Skeletal muscle tissue (tissue), 4 donors: ENCODE measurements around the gene TRIM24. TPM values are rescaled to one million over a fixed set of nuclear protein-coding genes. Genes with fewer than 3 reads are reported as not detected.

ENCODE experiments used
- H3K27ac ChIP-seq: one replicate; pipeline ENCODE4 v1.7.0; 2013; ENCODE audit warnings: mild to moderate bottlenecking, low read depth, low read length, inconsistent platforms
- H3K27me3 ChIP-seq, 3 donors: one replicate each; pipeline ENCODE4 v1.7.0; 2013; ENCODE audit warnings: low read length in 3 of 3; ENCODE audit not compliant: control insufficient read depth in 3 of 3, insufficient read depth in 3 of 3
- H3K36me3 ChIP-seq, 3 donors: one replicate each; pipeline ENCODE4 v1.7.0; 2013; ENCODE audit warnings: low read length in 3 of 3; ENCODE audit not compliant: control insufficient read depth in 3 of 3, insufficient read depth in 3 of 3
- H3K4me1 ChIP-seq, 3 donors: one replicate each; pipeline ENCODE4 v1.7.0; 2013; ENCODE audit warnings: low read length in 3 of 3, mild to moderate bottlenecking in 3 of 3; ENCODE audit not compliant: control insufficient read depth in 3 of 3, insufficient read depth in 3 of 3
- H3K4me3 ChIP-seq, 3 donors: one replicate each; pipeline ENCODE4 v1.7.0; 2013; ENCODE audit warnings: low read length in 3 of 3
- H3K9ac ChIP-seq, 3 donors: one replicate each; pipeline ENCODE4 v1.7.0; 2013; ENCODE audit warnings: low read length in 3 of 3, mild to moderate bottlenecking in 3 of 3, moderate library complexity in 2 of 3, low read depth in 1 of 3
- H3K9me3 ChIP-seq, 3 donors: one replicate each; pipeline ENCODE4 v1.7.0; 2013; ENCODE audit warnings: low read length in 3 of 3; ENCODE audit not compliant: control insufficient read depth in 3 of 3
- total RNA-seq: library from RNA; depleted of rRNA; stranded (reverse); fragments of >200 nt; gene quantifications from one replicate; pipeline ENCODE4 v1.2.3, GENCODE V29; 2014
- donor health status: Osteomylitis.

TRIM24 gene
- total RNA-seq, 1 donor from 2014 or later, result 6.8 TPM

GRCh38 chr7:138565071-138565450 lies 105.0 kb downstream of the TRIM24 start:
- Histone ChIP-seq H3K4me3 (no peak overlapping the region), H3K9me3 (no peaks in the 10 kb centered on the region), H3K27ac (peak overlapping the region; percentile 49), H3K27me3 (no peaks in the 10 kb centered on the region), H3K4me1 (no peaks in the 10 kb centered on the region), H3K9ac (no peak overlapping the region), H3K36me3 (peaks cover 16 to 50% (median 19%) of the 10 kb centered on the region in 3 donors)

DNA sequence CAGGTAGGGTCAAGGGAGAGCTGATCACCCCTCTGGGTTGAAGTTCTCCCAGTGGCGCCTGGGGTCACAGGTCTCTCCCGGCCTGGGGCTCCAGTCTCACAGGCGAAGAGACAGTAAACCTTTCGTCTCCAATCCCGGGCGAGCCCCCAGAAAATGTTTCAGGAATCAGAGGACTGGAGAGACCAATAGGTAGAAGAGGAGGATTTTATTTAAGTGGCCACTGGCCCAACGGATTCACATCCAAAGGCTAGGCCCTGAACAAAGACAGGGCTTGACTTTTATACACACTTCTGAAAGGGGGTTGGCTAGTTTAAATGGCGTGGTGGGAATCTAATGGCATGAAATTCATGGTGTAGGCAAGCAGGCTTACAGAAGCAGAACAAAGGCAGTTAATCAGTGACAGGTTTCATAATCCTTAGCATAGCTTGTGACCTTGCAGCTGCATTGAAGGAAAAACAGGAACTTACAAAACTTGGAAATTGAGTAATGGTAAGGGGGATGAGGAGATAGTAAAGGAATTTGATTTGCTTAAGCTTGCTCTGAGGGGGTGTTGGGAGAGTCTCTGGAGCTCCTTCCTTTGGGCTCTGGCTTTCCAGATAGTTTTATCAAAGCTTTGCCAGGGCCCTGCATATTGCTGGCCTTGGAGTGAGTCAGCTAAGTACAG lies 105.5 kb downstream of the TRIM24 start:
- Histone ChIP-seq H3K9me3 (no peaks in the 10 kb centered on the region), H3K4me1 (no peaks in the 10 kb centered on the region), H3K36me3 (peaks cover 17 to 50% (median 19%) of the 10 kb centered on the region in 3 donors), H3K27me3 (no peaks in the 10 kb centered on the region), H3K27ac (no peak overlapping the region), H3K4me3 (no peak overlapping the region), H3K9ac (no peak overlapping the region)

DNA sequence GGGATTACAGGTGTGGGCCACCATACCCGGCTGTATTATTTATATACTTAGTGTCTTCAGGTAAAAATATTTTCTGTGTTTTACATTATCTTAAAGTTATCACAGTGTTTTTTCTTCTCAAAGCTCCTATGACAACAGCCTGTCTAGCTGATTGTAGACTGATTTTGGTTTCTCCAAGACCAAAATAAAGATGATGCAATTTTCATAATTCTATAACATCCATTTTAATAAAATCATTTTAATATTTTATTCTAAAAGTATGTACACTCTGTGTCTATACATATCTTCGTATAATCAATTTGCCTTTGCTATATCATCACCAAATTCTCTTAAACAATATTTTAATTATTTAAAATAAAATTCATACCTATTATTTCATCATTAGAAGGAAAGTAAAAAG lies 108.6 kb downstream of the TRIM24 start:
- H3K9ac ChIP-seq, result no peak overlapping the region
- H3K27me3 ChIP-seq, result no peaks in the 10 kb centered on the region
- H3K27ac ChIP-seq, result no peak overlapping the region
- H3K4me1 ChIP-seq, result no peaks in the 10 kb centered on the region
- H3K9me3 ChIP-seq, result no peaks in the 10 kb centered on the region
- H3K36me3 ChIP-seq, result peaks cover 18 to 32% (median 22%) of the 10 kb centered on the region in 3 donors
- H3K4me3 ChIP-seq, result no peak overlapping the region

DNA sequence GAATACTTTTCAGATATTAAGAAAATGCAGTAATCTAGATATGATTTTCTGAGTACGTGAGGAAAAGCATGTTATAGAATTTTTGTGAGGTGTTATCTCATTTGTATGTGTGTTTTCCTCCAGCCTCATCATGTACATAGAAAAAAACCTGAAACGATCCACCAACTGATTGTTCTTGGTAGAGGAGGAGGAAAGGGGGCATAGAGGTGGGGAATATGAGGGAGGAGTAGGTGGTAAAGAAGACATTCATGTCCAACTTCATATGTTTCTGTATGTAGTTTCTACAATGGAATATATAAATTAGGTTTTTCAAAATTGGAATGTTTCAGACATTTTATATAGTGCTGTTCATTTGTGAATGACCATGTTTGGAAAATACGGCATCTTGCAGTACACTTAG lies 109.4 kb downstream of the TRIM24 start:
- no peak overlapping the region for H3K9ac ChIP-seq
- no peaks in the 10 kb centered on the region for H3K4me1 ChIP-seq
- H3K27me3 ChIP-seq, result no peaks in the 10 kb centered on the region
- H3K27ac ChIP-seq, result no peak overlapping the region
- no peak overlapping the region for H3K4me3 ChIP-seq
- no peaks in the 10 kb centered on the region for H3K9me3 ChIP-seq
- peaks cover 14 to 37% (median 23%) of the 10 kb centered on the region in 3 donors for H3K36me3 ChIP-seq

DNA sequence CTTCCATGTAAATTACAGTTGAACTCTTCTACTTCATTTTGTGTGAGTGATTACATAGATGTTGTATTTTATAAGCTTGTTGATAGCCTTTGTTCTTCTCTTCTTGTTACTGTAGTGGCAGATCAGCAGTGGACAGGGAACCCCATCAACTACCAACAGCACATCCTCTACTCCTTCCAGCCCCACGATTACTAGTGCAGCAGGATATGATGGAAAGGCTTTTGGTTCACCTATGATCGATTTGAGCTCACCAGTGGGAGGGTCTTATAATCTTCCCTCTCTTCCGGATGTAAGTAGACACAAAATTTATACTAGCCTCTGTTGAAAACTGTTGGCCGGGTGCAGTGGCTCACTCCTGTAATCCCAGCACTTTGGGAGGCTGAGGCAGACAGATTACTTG lies 110.7 kb downstream of the TRIM24 start:
- Histone ChIP-seq H3K4me1 (no peaks in the 10 kb centered on the region), H3K4me3 (no peak overlapping the region), H3K27me3 (no peaks in the 10 kb centered on the region), H3K9ac (no peak overlapping the region), H3K36me3 (peaks cover 9 to 30% (median 17%) of the 10 kb centered on the region in 3 donors), H3K27ac (no peak overlapping the region), H3K9me3 (no peaks in the 10 kb centered on the region)

GRCh38 chr7:138573741-138574140 lies 113.7 kb downstream of the TRIM24 start:
- Histone ChIP-seq H3K27ac (no peak overlapping the region), H3K9me3 (no peaks in the 10 kb centered on the region), H3K36me3 (peaks cover 7 to 38% (median 24%) of the 10 kb centered on the region in 3 donors), H3K27me3 (no peaks in the 10 kb centered on the region), H3K9ac (no peak overlapping the region), H3K4me1 (no peaks in the 10 kb centered on the region), H3K4me3 (no peak overlapping the region)

GRCh38 chr7:138575897-138576428 lies 115.9 kb downstream of the TRIM24 start:
- Histone ChIP-seq H3K27me3 (no peaks in the 10 kb centered on the region), H3K27ac (no peak overlapping the region), H3K9me3 (no peaks in the 10 kb centered on the region), H3K4me3 (no peak overlapping the region), H3K36me3 (peaks cover 7 to 47% (median 31%) of the 10 kb centered on the region in 3 donors), H3K4me1 (no peaks in the 10 kb centered on the region), H3K9ac (no peak overlapping the region)

- Histone ChIP-seq H3K4me1 (no peaks in the 10 kb centered on the region), H3K27me3 (no peaks in the 10 kb centered on the region), H3K4me3 (no peak overlapping the region), H3K9ac (no peak overlapping the region), H3K36me3 (peaks cover 6 to 52% (median 20%) of the 10 kb centered on the region in 3 donors), H3K27ac (no peak overlapping the region), H3K9me3 (no peaks in the 10 kb centered on the region)
These were observed 119.1 kb downstream of the TRIM24 start for GRCh38 chr7:138579136-138579535.

DNA sequence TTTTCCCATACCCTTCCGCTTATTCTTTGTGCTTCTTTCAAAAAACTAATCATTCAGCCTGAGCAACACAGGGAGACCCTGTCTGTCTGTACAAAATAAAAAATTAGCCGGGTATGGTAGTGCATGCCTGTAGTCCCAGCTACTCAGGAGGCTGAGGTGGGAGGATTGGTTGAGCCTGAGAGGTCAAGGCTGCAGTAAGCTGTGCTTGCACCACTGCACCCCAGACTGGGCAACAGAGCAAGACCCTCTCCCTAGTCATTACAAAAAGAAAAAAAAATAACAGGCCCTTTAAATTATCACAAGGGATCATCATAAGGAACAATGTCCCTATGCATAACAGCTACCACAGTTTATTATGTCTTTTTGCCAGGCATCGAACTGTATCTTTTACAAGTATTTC lies 119.6 kb downstream of the TRIM24 start:
- H3K9ac ChIP-seq, result no peak overlapping the region
- H3K4me3 ChIP-seq, result no peak overlapping the region
- no peaks in the 10 kb centered on the region for H3K9me3 ChIP-seq
- H3K36me3 ChIP-seq, result peaks cover 6 to 52% (median 20%) of the 10 kb centered on the region in 3 donors
- H3K4me1 ChIP-seq, result no peaks in the 10 kb centered on the region
- no peaks in the 10 kb centered on the region for H3K27me3 ChIP-seq
- no peak overlapping the region for H3K27ac ChIP-seq

- Histone ChIP-seq H3K9ac (no peak overlapping the region), H3K36me3 (peaks cover 8 to 50% (median 24%) of the 10 kb centered on the region in 3 donors)
These were observed 121.0 kb downstream of the TRIM24 start for GRCh38 chr7:138581065-138581464.

More at GRCh38 chr7:138581065-138581464, 121.0 kb downstream of the TRIM24 start:
- no peak overlapping the region for H3K27ac ChIP-seq
- H3K9me3 ChIP-seq, result no peaks in the 10 kb centered on the region
- no peaks in the 10 kb centered on the region for H3K4me1 ChIP-seq
- no peak overlapping the region for H3K4me3 ChIP-seq
- no peaks in the 10 kb centered on the region for H3K27me3 ChIP-seq
